Placental pericyte (primary cell): ENCODE data around the gene TGIF2LY. TPM values are rescaled to one million over a fixed set of nuclear protein-coding genes. Genes with fewer than 3 reads are reported as not detected.

Experiments
- small RNA-seq: library from RNA; depleted of rRNA; stranded (forward); fragments of <200 nt; gene quantifications from one replicate; pipeline ENCODE3, GENCODE V24; 2012; ENCODE audit warnings: low replicate concordance
- total RNA-seq: library from RNA; depleted of rRNA; stranded (reverse); fragments of >200 nt; gene quantifications from 2 replicates; pipeline ENCODE4 v1.2.3, GENCODE V29; 2012

Gene TGIF2LY
- not detected in 2 replicates for total RNA-seq

DNA sequence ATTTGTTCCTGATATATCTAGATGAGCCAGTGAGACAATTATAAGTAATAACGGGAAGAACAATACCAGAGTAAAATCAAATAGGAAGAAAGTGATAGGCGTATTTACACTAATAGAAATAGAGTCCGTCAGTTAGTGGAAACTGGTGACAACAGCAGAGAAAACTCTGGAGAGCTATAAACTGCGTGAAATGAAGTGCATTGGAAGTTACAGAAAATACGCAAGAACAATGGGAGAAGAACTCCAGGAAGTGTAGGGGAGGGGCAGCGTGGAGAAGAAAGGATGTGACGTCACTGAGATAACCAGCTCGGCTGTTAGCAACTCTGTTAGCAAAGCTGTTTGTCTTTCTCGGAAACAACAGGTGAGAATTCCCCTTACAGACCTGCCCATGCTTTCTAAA is at the start of gene TGIF2LY:
Gene TGIF2LY, plus strand, starts transcription at position 301 of the 400 bp plus-strand sequence. CDS start 178 bp downstream, outside the sequence.

Small RNA genes lying within 50 kb of the gene (small RNA-seq; reads per million reads assigned to genes)
- not detected for gene PRRC2CP1
